NCI-H2081 treated with DMSO at 0.1 percent for 48 hours (cell line): ENCODE data around the gene GALK2.

ENCODE experiments used
- DNase-seq: peaks from one replicate; lab custom pipeline; 2025; lab: John Stamatoyannopoulos, UW

GALK2 gene

GRCh38 chr15:49282366-49282765, 112.3 kb downstream of the GALK2 start:
- DNase-seq: no peak

- no peak for DNase-seq
These were observed 116.8 kb downstream of the GALK2 start for GRCh38 chr15:49286649-49287404.

DNA sequence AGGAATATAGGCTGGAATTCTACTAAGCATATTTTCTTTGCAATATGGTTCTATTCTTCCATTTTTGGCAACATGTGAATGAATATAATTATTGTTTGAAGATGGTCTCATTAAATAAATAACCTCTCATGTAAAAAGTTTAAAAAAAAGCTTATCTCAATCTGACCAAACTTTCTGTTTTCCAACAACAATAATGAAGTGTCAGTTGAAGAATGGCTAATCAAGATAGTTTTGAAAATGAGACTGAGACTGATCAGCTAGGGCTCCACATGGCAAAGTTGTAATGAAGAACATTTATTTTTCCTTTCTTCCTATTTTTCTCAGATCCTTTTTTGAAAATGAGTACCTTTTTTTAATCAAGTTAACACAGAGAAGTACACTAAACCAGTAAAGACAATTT, 117.4 kb downstream of the GALK2 start:
- DNase-seq: no peak

DNA sequence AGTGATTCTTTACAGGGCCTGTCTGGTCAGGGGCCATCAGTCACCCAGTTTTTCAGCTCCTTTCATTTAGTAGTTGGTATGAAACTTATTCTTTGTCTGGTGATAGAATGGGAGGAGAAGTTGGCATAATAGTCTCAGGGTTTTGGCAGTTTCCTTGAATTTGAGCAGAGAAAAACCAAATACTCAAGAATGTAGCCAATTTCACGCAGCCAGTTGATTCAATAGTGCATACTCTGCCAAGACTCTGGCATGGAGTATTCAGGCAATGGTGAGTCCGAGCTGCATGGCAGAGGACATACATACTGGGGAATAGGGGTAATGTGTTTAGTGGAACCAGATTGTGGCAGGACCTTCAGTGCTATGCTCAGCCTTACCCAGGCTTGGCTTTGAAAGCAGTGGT, 118.3 kb downstream of the GALK2 start:
- no peak for DNase-seq

- DNase-seq: no peak
These were observed 120.1 kb downstream of the GALK2 start for GRCh38 chr15:49290191-49290590.

GRCh38 chr15:49293941-49294340, 123.9 kb downstream of the GALK2 start:
- DNase-seq: no peak

- DNase-seq: no peak
These were observed 126.2 kb downstream of the GALK2 start for GRCh38 chr15:49296258-49296657.

- DNase-seq: no peak
These were observed 127.5 kb downstream of the GALK2 start for GRCh38 chr15:49297584-49297983.

- DNase-seq: no peak
These were observed 130.8 kb downstream of the GALK2 start for GRCh38 chr15:49300856-49301255.

DNA sequence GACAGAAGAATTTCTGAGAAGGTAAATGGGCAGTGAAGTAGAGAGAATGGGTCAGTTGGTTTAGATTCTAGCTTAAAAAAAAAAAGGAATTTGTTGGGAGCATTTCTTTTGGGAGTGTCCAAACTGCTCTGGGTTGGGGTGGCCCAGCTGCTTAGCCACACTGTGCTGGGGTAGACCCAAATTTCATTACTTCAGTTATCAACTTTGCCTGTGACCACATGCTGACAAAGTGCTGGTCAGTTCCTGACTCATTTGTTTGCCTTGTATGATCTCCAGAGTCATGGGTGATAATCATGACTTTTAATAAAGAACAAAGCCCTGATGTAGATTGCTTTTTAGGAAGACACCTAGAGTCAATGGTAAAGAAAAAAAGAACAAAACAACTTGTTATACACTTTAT, 131.5 kb downstream of the GALK2 start:
- DNase-seq: no peak

- DNase-seq: no peak
These were observed 133.0 kb downstream of the GALK2 start for GRCh38 chr15:49303003-49303402.

GRCh38 chr15:49306551-49306950, 136.5 kb downstream of the GALK2 start:
- no peak for DNase-seq

- DNase-seq: no peak
These were observed 138.6 kb downstream of the GALK2 start for GRCh38 chr15:49308686-49309085.

DNA sequence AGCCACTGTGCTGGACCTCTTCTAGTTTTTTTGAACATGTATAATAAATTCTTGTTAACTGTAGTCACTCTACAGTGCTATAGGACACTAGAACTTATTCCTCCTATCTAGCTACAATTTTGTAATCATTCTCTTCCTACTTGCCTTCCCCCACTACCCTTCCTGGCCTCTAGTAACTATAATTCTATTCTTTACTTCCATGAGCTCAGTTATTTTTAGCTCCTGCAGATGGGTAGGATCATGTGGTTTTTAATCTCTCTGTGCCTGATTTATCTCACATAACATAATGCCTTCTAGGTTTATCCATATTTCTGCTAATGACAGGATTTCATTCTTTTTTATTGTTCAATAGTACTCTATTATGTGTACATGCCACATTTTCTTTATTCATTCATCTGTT, 139.8 kb downstream of the GALK2 start:
- DNase-seq: no peak

- DNase-seq: no peak
These were observed 143.6 kb downstream of the GALK2 start for GRCh38 chr15:49313650-49314049.

- no peak for DNase-seq
These were observed 144.7 kb downstream of the GALK2 start for GRCh38 chr15:49314716-49315115.

DNA sequence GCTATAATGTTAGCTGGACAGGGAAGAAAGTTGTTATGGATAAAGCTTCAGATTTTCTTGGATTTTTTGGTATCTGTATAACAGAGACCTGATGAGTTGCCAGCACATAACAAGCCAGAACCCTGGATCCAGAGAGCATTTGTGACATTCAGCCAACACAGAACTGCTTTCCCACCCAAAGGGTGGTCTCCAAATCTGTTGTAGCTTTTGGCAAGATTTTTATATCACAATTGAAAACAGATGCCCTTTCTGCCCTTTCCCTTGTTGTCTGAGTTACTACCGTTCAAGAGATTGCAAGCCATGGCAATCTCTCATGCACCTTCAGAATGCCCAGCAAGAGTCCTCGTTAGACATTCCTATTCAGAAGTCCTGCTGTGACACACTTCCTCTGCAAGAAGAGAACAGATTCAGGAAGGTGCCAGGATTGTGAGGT, 145.4 kb downstream of the GALK2 start:
- DNase-seq: no peak

DNA sequence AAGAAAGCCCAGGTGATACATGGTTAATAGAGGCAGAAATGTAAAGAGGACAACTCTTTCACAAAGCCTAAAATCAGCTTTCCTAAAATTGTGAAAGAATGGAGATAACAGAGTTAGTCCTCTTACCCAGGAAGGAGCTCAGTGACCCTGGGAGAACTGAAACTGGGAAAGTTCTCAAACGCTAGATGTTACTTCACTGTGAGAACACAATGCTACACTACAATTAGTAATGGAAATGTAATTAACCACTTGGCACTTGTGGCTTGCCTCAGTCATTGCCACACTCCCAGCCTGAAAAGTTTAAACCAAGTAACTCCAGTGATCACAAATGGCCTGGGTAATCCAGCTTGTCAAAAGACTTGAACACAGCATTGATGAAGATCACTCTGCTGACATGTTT, 150.3 kb downstream of the GALK2 start:
- no peak for DNase-seq

- no peak for DNase-seq
These were observed 153.2 kb downstream of the GALK2 start for GRCh38 chr15:49323207-49323606.

GRCh38 chr15:49327927-49328326, 157.9 kb downstream of the GALK2 start:
- DNase-seq: no peak

DNA sequence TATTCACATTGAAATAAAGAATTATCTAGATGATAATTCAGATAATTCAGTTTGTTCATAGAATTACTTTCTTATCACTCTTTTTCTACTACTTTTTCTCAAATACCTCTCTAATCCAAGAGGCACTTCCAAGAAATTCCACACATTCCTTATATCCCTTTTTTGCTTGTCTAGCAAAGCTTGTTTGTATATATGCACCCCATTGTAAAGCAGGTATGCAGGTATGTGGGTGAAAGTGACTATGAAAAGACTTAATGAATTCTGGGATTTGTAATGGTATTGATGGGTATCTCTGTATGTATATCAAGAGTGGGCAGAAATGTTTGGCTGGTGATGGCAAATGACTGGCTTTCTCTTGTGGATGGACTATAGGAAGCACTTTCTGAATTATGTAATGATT, 158.9 kb downstream of the GALK2 start:
- no peak for DNase-seq

- DNase-seq: no peak
These were observed 160.1 kb downstream of the GALK2 start for GRCh38 chr15:49330166-49330565.

DNA sequence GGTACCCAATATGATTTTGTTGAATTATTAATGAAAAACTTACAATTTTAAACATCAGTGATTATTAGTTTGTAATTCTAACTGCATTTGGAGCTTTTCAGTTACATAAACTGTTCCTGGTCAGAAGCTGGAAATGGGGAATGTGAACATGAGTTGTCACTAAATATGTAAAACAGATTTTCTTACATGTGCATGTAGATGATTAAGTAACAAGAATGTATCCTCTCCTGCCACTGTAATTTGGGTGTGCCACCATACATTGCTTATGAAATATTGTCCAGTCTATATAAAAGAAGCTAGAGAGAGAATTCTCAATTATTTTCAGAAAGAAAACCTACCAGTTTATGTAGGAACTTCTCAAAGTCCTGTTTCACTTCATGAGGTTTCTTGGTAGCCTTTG, 161.4 kb downstream of the GALK2 start:
- DNase-seq: no peak

- DNase-seq: no peak
These were observed 161.9 kb downstream of the GALK2 start for GRCh38 chr15:49331951-49332350.
